ENCODE measurements around the gene SMYD1.
A peak's percentile ranks its signal among the peaks of the same experiment; 100 is the strongest.

SMYD1 gene

GRCh38 chr2:88147145-88147544 lies 79.5 kb downstream of the SMYD1 start:
- DNase-seq: no peak

DNA sequence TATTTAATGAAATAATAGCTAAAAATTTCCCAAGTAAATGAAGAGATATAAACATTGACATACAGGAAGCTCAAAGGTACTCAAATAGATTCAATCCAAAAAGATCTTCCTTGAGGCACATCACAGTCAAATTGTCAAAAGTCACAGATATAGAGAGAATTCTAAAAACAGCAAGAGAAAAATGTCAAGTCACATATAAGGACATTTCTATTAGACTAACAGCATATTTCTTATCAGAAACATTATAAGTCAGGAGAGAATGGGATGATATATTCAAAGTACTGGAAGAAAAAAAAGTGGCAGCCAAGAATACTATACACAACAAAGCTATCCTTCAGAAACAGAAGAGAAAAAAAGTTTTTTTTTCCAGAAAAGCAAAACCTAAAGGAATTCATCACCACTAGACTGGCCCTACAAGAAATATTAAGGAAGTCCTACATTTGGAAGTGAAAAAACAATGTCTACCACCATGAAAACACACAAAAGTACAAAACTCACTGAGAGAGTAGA lies 81.4 kb downstream of the SMYD1 start:
- DNase-seq: no peak

- DNase-seq: no peak
Observed at GRCh38 chr2:88159481-88159880, 91.9 kb downstream of the SMYD1 start.

GRCh38 chr2:88159955-88160415 lies 92.4 kb downstream of the SMYD1 start:
- DNase-seq: peak; percentile 41

DNA sequence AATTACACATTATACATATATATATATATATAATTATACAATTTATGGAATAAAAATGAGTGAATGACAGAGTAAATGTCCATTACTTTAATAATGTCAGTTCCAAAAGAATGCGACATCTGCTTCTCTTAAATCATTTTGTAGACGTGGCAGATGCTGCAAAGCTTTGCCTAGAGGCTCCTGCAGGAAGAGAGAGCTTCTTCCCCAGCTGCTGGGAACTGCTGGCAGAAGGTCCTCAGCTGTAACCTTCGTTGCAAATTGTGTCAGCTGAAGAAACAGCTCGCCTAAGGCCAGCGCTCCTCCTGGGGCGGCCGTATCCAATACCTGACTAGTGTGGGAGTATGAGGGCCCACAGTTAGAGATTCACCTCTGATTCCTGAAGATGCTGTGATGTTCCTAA lies 92.9 kb downstream of the SMYD1 start:
- DNase-seq: no peak

DNA sequence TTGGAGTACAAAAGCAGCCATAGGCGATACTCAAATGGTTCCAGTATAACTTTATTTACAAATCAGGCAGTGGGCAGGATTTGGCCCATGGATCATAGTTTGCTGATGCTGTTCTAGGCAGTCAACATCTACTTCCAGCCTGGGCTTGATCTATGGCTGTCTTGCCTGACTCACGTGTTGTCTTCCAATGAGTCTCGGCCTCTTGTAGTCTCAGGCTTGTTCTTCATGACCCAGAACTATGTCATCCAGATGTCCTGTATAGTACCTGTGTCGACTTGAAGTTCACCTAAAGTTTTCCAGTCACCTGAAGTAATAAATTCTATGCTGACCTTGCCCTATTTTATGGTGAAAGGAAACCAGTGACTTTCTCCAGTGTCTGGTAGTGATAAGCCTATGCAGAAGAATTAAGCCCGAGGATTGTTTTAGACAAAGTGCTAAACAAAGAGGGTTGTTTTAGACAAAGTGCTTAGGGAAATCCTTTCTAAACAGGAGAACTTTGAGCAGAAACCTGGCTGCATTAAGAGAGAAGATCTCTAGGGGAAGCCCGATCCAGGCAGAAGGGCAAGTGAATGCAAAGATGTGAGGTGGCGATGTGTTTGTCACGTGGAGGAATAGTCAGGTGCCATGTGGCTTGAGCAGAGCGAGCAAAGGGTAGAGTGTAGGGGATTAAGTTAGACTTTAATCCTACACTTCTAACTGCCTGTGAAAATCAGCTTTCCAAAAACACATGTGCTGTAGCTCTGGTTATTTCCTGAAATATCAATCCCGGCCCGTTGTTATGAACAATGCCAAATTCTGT lies 94.0 kb downstream of the SMYD1 start:
- no peak for DNase-seq

Data from HCEC 1CT (cell line).